Nephron (organoid): ENCODE data around the gene ZNF862.

Source experiments
- H3K27ac Mint-ChIP-seq, 3 experiments: 2 replicates each; pipeline ENCODE4 v1.8.0; 2020; ENCODE audit warnings: mixed read lengths in 3 of 3, mild to moderate bottlenecking in 2 of 3, moderate library complexity in 1 of 3
- H3K27me3 Mint-ChIP-seq: 2 replicates; pipeline ENCODE4 v1.8.0; 2021; ENCODE audit warnings: low read depth, mild to moderate bottlenecking, moderate library complexity, mixed read lengths
- H3K36me3 Mint-ChIP-seq: 2 replicates; pipeline ENCODE4 v1.8.0; 2020; ENCODE audit warnings: low read depth, mixed read lengths
- H3K4me1 Mint-ChIP-seq: 2 replicates; pipeline ENCODE4 v1.8.0; 2020; ENCODE audit warnings: mixed read lengths
- H3K4me3 Mint-ChIP-seq, 3 experiments: 2 replicates each; pipeline ENCODE4 v1.8.0; 2020; ENCODE audit warnings: mild to moderate bottlenecking in 3 of 3, mixed read lengths in 3 of 3, moderate library complexity in 2 of 3
- H3K9me3 Mint-ChIP-seq: 2 replicates; pipeline ENCODE4 v1.8.0; 2020; ENCODE audit warnings: mixed read lengths
- TF ChIP-seq, protein P1 (sequence below), 3 experiments: fragments of 200-600 bp; sonication (generic); IDR thresholded peaks; one replicate each; pipeline ENCODE4 v1.5.0; 2021; ENCODE audit warnings: antibody characterized with exemption in 3 of 3; ENCODE audit not compliant: unreplicated experiment in 3 of 3

The ZNF862 gene

DNA sequence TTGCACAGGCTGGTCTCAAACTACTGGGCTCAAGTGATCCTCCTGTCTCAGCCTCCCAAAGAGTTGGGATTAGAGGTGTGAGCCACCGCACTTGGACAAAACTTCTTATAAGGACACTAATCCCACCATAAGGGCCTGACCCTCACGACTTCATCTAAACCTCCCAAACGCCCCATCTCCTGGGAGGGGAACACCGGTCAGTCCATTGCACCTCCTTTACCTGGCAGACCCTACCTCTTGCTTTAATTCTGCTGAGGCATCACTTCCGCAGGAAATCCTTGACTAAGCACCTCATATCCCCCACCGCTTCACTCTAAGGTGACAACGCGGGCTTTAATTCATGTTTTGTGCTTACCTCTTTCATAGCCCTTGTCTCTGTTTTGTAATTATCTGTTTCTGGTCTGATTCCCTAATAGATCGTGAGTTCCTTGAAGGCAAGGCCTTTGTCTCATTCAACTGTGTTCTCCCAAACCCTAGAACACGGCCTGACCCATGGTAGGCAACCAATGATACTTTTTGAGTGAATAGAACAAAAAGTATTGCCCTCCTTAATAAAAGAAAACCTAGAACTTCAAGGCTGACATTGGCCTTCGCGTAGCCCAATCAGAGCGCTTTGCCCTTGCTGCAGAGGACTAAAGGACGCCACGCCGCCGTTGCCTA, 481 bp upstream of the ZNF862 start:
- TF ChIP-seq, protein P1, sequence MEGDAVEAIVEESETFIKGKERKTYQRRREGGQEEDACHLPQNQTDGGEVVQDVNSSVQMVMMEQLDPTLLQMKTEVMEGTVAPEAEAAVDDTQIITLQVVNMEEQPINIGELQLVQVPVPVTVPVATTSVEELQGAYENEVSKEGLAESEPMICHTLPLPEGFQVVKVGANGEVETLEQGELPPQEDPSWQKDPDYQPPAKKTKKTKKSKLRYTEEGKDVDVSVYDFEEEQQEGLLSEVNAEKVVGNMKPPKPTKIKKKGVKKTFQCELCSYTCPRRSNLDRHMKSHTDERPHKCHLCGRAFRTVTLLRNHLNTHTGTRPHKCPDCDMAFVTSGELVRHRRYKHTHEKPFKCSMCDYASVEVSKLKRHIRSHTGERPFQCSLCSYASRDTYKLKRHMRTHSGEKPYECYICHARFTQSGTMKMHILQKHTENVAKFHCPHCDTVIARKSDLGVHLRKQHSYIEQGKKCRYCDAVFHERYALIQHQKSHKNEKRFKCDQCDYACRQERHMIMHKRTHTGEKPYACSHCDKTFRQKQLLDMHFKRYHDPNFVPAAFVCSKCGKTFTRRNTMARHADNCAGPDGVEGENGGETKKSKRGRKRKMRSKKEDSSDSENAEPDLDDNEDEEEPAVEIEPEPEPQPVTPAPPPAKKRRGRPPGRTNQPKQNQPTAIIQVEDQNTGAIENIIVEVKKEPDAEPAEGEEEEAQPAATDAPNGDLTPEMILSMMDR (IDR thresholded peaks at IDR 0.05; ENCODE audit: unreplicated experiment in 3 of 3) = no peak
- H3K36me3 Mint-ChIP-seq = no peaks in the 10 kb centered on the region
- no peaks in the 10 kb centered on the region for H3K9me3 Mint-ChIP-seq
- H3K4me1 Mint-ChIP-seq = peaks cover 16% of the 10 kb centered on the region
- H3K27me3 Mint-ChIP-seq = peaks cover 6% of the 10 kb centered on the region
- peak overlapping the region; percentile 89 to 97 (median 93) for H3K4me3 Mint-ChIP-seq
- H3K27ac Mint-ChIP-seq = peak overlapping the region; percentile 59 to 94 (median 93)

DNA sequence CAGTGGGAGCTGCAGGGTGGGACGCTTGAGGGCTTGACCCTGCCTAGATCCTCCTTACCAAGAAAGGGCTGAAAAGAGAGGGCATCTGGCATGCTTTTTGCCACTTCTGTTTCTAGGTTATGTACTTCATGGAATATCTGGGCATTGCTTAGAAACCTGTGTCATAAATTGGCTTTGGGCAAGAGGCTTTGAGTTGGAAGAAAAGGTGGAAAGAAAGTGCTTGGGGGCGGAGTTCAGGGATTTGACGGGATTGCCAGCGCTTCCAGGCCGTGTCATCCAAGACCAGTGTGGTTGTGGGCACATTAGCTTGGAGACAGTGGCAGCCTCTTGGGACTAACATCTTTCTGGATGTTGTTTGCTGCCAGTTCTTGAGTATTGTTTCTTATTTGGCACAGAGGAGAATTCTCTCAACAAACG, 825 bp downstream of the ZNF862 start:
- H3K27ac Mint-ChIP-seq = peak overlapping the region in 2 of 3 experiments; percentile 79 to 87
- H3K27me3 Mint-ChIP-seq = peaks cover 6% of the 10 kb centered on the region
- no peaks in the 10 kb centered on the region for H3K9me3 Mint-ChIP-seq
- H3K4me3 Mint-ChIP-seq = peak overlapping the region; percentile 88 to 97 (median 89)
- no peaks in the 10 kb centered on the region for H3K36me3 Mint-ChIP-seq
- peaks cover 16% of the 10 kb centered on the region for H3K4me1 Mint-ChIP-seq
- TF ChIP-seq, protein P1 (IDR thresholded peaks at IDR 0.05; ENCODE audit: unreplicated experiment in 3 of 3) = no peak

DNA sequence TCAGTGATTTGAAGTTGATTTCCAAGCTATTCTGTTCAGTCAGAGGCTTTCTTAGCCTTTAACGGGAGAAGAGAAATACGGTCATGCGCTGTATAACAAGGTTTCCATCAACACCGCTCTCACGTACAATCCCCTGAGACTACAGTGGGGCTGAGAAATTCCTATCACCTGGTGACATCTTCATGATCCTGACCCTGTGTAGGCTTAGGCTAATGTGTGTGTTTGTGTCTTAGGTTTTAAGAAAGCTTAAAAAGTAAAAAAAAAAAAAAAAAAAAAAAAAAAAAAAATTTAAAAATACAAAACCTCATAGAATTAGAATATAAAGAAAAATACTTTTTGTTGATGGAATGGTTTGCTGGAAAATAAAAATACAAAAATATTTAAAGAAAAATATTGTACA, 1.8 kb downstream of the ZNF862 start:
- Mint-ChIP-seq H3K4me1 (peaks cover 16% of the 10 kb centered on the region), H3K4me3 (peak overlapping the region; percentile 88 to 97 (median 89)), H3K36me3 (no peaks in the 10 kb centered on the region), H3K9me3 (no peaks in the 10 kb centered on the region), H3K27ac (no peak overlapping the region), H3K27me3 (peaks cover 6% of the 10 kb centered on the region)
- TF ChIP-seq, protein P1 (IDR thresholded peaks at IDR 0.05; ENCODE audit: unreplicated experiment in 3 of 3) = no peak

DNA sequence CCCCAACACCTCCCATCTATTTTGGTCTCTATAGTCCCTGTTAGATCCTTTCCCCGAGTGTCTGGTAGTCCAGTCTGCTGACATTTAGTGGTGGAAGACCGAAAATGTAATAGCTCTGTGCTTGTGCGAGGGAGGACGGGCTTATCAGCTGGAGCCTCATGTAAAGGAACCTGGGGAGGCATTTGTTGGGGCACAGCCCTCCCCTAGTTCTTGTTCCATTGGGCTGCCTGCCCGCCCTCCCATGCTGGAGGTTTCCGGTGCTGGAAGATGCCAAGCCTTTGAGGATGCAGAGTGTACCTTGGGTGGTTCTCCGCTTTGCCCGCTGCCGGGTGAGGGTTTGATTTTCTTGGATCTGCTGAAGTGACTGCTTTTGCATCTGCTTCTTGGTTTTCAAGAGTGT, 5.4 kb downstream of the ZNF862 start:
- H3K27ac Mint-ChIP-seq = no peak overlapping the region
- H3K36me3 Mint-ChIP-seq = peaks cover 13% of the 10 kb centered on the region
- no peaks in the 10 kb centered on the region for H3K9me3 Mint-ChIP-seq
- H3K4me1 Mint-ChIP-seq = peaks cover 11% of the 10 kb centered on the region
- H3K27me3 Mint-ChIP-seq = peaks cover 3% of the 10 kb centered on the region
- no peak overlapping the region for H3K4me3 Mint-ChIP-seq
- TF ChIP-seq, protein P1 (IDR thresholded peaks at IDR 0.05; ENCODE audit: unreplicated experiment in 3 of 3) = no peak

DNA sequence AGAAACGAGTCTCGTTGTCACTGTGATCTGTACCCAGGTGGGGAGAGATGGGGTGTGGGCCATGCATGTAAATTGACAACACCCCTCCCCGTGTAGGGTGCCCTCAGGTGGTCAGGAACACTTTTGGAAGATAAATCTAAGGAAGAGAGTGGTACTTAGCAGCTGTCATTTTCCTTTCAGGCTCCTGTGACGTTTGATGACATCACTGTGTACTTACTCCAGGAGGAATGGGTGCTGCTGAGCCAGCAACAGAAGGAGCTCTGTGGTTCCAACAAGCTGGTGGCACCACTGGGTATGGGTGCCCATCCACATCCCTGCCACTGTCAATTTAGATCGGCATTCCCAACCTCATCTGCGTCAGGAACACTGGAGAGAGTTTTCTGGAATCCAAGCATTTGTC, 6.3 kb downstream of the ZNF862 start:
- Mint-ChIP-seq H3K4me1 (peaks cover 4% of the 10 kb centered on the region), H3K9me3 (no peaks in the 10 kb centered on the region), H3K27ac (no peak overlapping the region), H3K27me3 (no peaks in the 10 kb centered on the region), H3K36me3 (peaks cover 17% of the 10 kb centered on the region), H3K4me3 (no peak overlapping the region)
- TF ChIP-seq, protein P1 (IDR thresholded peaks at IDR 0.05; ENCODE audit: unreplicated experiment in 3 of 3) = no peak
